ENCODE data around the gene TNFRSF21.

Gene TNFRSF21

DNA sequence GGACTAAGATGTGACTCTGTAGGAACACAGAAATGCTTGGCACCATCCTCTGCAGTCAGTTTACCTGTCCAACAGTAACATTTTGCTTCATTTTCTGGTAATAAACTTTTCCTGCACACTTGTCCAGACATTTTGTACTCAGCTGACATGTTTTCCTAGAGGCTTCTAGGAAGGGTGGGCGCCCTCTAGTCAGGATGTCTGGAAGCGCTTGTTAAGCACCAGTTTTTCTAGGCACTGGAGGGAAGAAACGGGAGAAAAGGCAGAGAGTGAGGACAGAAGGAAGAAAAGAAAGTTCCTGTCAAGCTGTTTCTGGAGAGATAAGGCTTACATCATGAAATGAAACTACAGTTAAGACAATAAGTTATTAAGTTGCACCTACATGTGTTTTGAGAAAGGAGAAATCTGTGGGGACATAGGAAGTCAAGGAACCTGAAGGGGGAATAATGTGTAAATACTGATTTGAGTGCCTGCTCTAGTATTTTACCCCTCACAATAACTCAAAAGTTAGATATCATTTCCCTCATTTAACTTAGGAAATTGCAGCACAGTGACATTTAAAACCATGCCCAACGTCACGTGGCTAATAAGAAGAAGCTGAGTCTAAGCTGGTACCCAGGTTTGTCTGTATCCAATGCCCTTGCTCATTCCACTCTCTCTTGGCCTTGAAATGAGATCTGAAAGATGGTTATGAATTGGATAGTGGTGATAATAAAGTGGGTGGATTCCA lies 42.7 kb upstream of the TNFRSF21 start:
- no peak for DNase-seq (ENCODE audit: low read depth)
- H3K4me3 ChIP-seq (ENCODE audit: control insufficient read depth, low read depth, low read length) = no peak overlapping the region
- TF ChIP-seq CTCF (IDR thresholded peaks at IDR 0.05; ENCODE audit: control insufficient read depth, insufficient read depth, low read depth, low read length, missing control alignments) = peak; percentile 37

GRCh38 chr6:47351621-47352020 lies 41.9 kb upstream of the TNFRSF21 start:
- no peak for TF ChIP-seq CTCF (IDR thresholded peaks at IDR 0.05; ENCODE audit: control insufficient read depth, insufficient read depth, low read depth, low read length, missing control alignments)
- no peak for DNase-seq (ENCODE audit: low read depth)

GRCh38 chr6:47349931-47350330 lies 40.2 kb upstream of the TNFRSF21 start:
- H3K4me3 ChIP-seq (ENCODE audit: control insufficient read depth, low read depth, low read length) = no peak overlapping the region
- DNase-seq (ENCODE audit: low read depth) = no peak
- no peak for TF ChIP-seq CTCF (IDR thresholded peaks at IDR 0.05; ENCODE audit: control insufficient read depth, insufficient read depth, low read depth, low read length, missing control alignments)

More at GRCh38 chr6:47351621-47352020, 41.9 kb upstream of the TNFRSF21 start:
- no peak overlapping the region for H3K4me3 ChIP-seq (ENCODE audit: control insufficient read depth, low read depth, low read length)

DNA sequence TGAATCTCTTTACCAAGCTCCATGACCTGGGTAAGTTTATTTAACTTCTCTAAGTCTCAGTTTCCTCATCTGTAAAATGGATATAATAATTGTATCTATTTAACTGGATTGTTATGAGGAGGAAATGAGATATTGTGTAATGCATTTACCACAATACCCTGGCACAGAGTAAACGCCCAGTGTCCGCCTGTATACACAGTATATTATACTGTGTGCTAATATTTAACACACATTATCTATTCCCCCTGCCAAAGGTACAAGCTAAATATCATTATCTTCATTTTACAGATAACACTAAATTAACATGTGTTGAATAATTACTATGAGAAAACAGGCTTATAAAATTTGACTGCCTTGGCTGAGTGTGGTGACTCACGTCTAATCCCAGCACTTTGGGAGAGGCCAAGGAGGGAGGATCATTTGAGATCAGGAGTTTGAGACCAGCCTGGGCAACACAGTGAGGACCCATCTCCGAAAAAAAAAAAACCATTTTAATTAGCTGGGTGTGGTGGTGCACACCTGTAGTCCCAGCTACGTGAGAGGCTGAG lies 38.7 kb upstream of the TNFRSF21 start:
- H3K4me3 ChIP-seq (ENCODE audit: control insufficient read depth, low read depth, low read length) = no peak overlapping the region
- TF ChIP-seq CTCF (IDR thresholded peaks at IDR 0.05; ENCODE audit: control insufficient read depth, insufficient read depth, low read depth, low read length, missing control alignments) = no peak
- DNase-seq (ENCODE audit: low read depth) = no peak

DNA sequence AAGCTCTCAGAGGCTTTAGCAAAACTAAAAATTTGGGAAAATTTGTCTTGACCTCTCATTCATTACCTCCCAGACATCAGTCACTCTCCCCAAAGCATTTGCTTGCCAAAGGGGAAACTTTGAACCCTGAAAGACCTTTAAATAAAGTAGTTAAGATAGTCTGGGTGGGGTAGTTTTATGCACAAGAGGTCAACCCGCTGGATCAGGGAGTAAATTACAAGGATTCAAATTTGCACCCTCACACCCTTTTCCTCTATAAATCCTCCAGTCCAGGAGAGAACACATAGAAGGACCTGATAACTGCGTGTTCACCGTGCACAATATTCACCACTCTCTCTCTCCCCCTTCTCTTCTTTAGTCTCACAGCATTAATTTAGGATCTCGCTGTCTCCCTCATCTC lies 36.1 kb upstream of the TNFRSF21 start:
- DNase-seq (ENCODE audit: low read depth) = no peak
- TF ChIP-seq CTCF (IDR thresholded peaks at IDR 0.05; ENCODE audit: control insufficient read depth, insufficient read depth, low read depth, low read length, missing control alignments) = no peak

GRCh38 chr6:47344022-47344421 lies 34.3 kb upstream of the TNFRSF21 start:
- no peak for DNase-seq (ENCODE audit: low read depth)
- H3K4me3 ChIP-seq (ENCODE audit: control insufficient read depth, low read depth, low read length) = no peak overlapping the region
- TF ChIP-seq CTCF (IDR thresholded peaks at IDR 0.05; ENCODE audit: control insufficient read depth, insufficient read depth, low read depth, low read length, missing control alignments) = no peak

More for the DNA sequence above, 36.1 kb upstream of the TNFRSF21 start:
- no peak overlapping the region for H3K4me3 ChIP-seq (ENCODE audit: control insufficient read depth, low read depth, low read length)

All from AG09309 (cell line).